HepG2 (cell line): Measurements from ENCODE around the gene ADAD2. TPM values are rescaled to one million over a fixed set of nuclear protein-coding genes. Genes with fewer than 3 reads are reported as not detected.

ENCODE experiments used
- ATAC-seq: fragments of 200-7000 bp; cut with Tn5 transposase; 3 replicates; pipeline ENCODE4 v1.9.1; 2020; ENCODE audit warnings: mild to moderate bottlenecking, moderate library complexity
- BruUV-seq: library from RNA; stranded (reverse); fragments of 400-500 nt; replicated peaks from 2 replicates; lab custom pipeline; 2021; lab: Mats Ljungman, UMichigan
- CTCF ChIA-PET: fragments of 300-600 bp; formaldehyde crosslinking; extraction: SDS; loops from one replicate; lab custom pipeline; 2021; ENCODE audit warnings: low total read pairs, inconsistent platforms, low intra/inter-chr PET ratio; lab: Yijun Ruan, JAX
- POLR2A ChIA-PET: fragments of 350-600 bp; sonication (Branson Sonifier 250); formaldehyde crosslinking; loops from one replicate; lab custom pipeline; 2020; ENCODE audit warnings: antibody characterized with exemption, inconsistent platforms; lab: Yijun Ruan, JAX
- DNase-seq: peaks from one replicate; pipeline ENCODE4 v3.0.0-alpha.2; 2015; ENCODE audit warnings: low spot score
- FAIRE-seq: peaks from 3 replicates; lab custom pipeline; 2011; peaks lifted over from hg19 to GRCh38; lab: Jason Lieb, UNC
- H2AFZ ChIP-seq: one replicate; pipeline ENCODE4 v1.6.1; 2011; ENCODE audit warnings: low read length, inconsistent platforms
- H3K27ac ChIP-seq: fragments of 300-600 bp; 3 replicates; pipeline ENCODE4 v1.8.0; 2011; ENCODE audit warnings: mixed run types, mild to moderate bottlenecking, mixed read lengths, low read length, inconsistent platforms; ENCODE audit not compliant: insufficient read depth; ENCODE audit errors: extremely low read length
- H3K27me3 ChIP-seq, 2 experiments: fragments of 200-600 bp in 1 of 2; 2 replicates in 1 of 2; 3 replicates in 1 of 2; pipeline versions ENCODE4 v1.6.0 to v1.8.0; 2011; ENCODE audit warnings: low read length in 2 of 2, mild to moderate bottlenecking in 2 of 2, moderate library complexity in 2 of 2, inconsistent platforms in 1 of 2; ENCODE audit not compliant: insufficient read depth in 2 of 2, control insufficient read depth in 1 of 2
- H3K36me3 ChIP-seq, 2 experiments: fragments of 200-600 bp in 1 of 2; replicated peaks in 1 of 2; 2 replicates in 1 of 2; 3 replicates in 1 of 2; pipeline versions ENCODE4 v1.5.1 to v1.8.0; 2011; ENCODE audit warnings: low read length in 2 of 2, inconsistent platforms in 1 of 2; ENCODE audit not compliant: insufficient read depth in 2 of 2, control insufficient read depth in 1 of 2
- H3K4me1 ChIP-seq: 2 replicates; pipeline ENCODE4 v1.5.1; 2012; ENCODE audit warnings: low read length, inconsistent platforms; ENCODE audit not compliant: insufficient read depth
- H3K4me2 ChIP-seq: 2 replicates; pipeline ENCODE4 v1.6.0; 2011; ENCODE audit warnings: low read depth, low read length, inconsistent platforms
- H3K4me3 ChIP-seq, 3 experiments: fragments of 200-600 bp in 1 of 3; sonication (generic), shearing (Covaris generic) in 1 of 3; replicated peaks in 1 of 3; 2 replicates each; pipeline ENCODE4 v1.5.1; 2011 to 2016; ENCODE audit warnings: low read length in 3 of 3, inconsistent platforms in 2 of 3, low read depth in 2 of 3, mild to moderate bottlenecking in 2 of 3, control low read depth in 1 of 3, mixed read lengths in 1 of 3; ENCODE audit not compliant: insufficient read depth in 1 of 3
- H3K79me2 ChIP-seq: one replicate; pipeline ENCODE4 v1.6.1; 2011; ENCODE audit warnings: low read length, inconsistent platforms; ENCODE audit not compliant: insufficient read depth
- H3K9ac ChIP-seq: 2 replicates; pipeline ENCODE4 v1.6.0; 2011; ENCODE audit warnings: mild to moderate bottlenecking, low read depth, low read length, inconsistent platforms; ENCODE audit not compliant: insufficient read depth
- H3K9me3 ChIP-seq: 2 replicates; pipeline ENCODE4 v1.5.1; 2012; ENCODE audit warnings: mild to moderate bottlenecking, low read length
- H4K20me1 ChIP-seq: 2 replicates; pipeline ENCODE4 v1.6.0; 2011; ENCODE audit warnings: inconsistent platforms, mild to moderate bottlenecking, low read length, moderate library complexity; ENCODE audit not compliant: insufficient read depth
- AFF4 ChIP-seq: sonication (generic); formaldehyde crosslinking; IDR thresholded peaks from 2 replicates; pipeline ENCODE4 v1.4.0; 2020; ENCODE audit warnings: missing genetic modification reagents
- IRF1 ChIP-seq: sonication (generic); formaldehyde crosslinking; IDR thresholded peaks from 2 replicates; pipeline ENCODE4 v1.4.0; 2020; ENCODE audit warnings: low read depth, mild to moderate bottlenecking, missing genetic modification reagents
- KDM2A ChIP-seq: sonication (generic); formaldehyde crosslinking; IDR thresholded peaks from 2 replicates; pipeline ENCODE4 v1.4.0; 2020; ENCODE audit warnings: low read depth, missing genetic modification reagents, borderline replicate concordance
- REXO4 ChIP-seq: sonication (generic); formaldehyde crosslinking; IDR thresholded peaks from 2 replicates; pipeline ENCODE4 v1.8.0; 2022; ENCODE audit warnings: missing genetic modification reagents, mild to moderate bottlenecking, borderline replicate concordance
- ZBTB26 ChIP-seq: IDR thresholded peaks from 2 replicates; pipeline ENCODE4 v1.6.1; 2016; ENCODE audit warnings: missing compliant biosample characterization, missing genetic modification reagents, borderline replicate concordance
- ZBTB3 ChIP-seq: sonication (generic); formaldehyde crosslinking; IDR thresholded peaks from 2 replicates; pipeline ENCODE4 v1.4.0; 2020; ENCODE audit warnings: low read depth, mild to moderate bottlenecking, moderate library complexity, missing genetic modification reagents, borderline replicate concordance
- ZNF232 ChIP-seq: sonication (generic); formaldehyde crosslinking; IDR thresholded peaks from 2 replicates; pipeline ENCODE4 v1.4.0; 2020; ENCODE audit warnings: missing genetic modification reagents, borderline replicate concordance
- ZNF510 ChIP-seq: sonication (generic); formaldehyde crosslinking; IDR thresholded peaks from 2 replicates; pipeline ENCODE4 v1.4.0; 2020; ENCODE audit warnings: low read depth, mild to moderate bottlenecking, missing genetic modification reagents
- ZNF564 ChIP-seq: sonication (generic); formaldehyde crosslinking; IDR thresholded peaks from 2 replicates; pipeline ENCODE4 v1.8.1; 2023; ENCODE audit warnings: mild to moderate bottlenecking, missing genetic modification reagents
- WGBS: methylation state at CpG from one replicate; pipeline ENCODE4 v1.1.6; 2017; ENCODE audit warnings: low lambda C conversion rate; 5-methylcytosine and 5-hydroxymethylcytosine counted together
- in situ Hi-C: cut with HindIII; loops from 2 replicates; pipeline ENCODE4 v1.10.0; 2017; ENCODE audit warnings: low pct_unique_long_range_greater_than_20kb; ENCODE audit not compliant: extremely low pct_ligation_motif_present
- intact Hi-C: fragments of 100-400 bp; cut with micrococcal nuclease; formaldehyde crosslinking; loops from one replicate; pipeline ENCODE4 v1.10.0; 2022; ENCODE audit not compliant: unreplicated experiment
- polyA plus RNA-seq, 8 experiments: library from polyadenylated mRNA; depleted of rRNA in 3 of 8; stranded (reverse) in 7 of 8; unstranded in 1 of 8; fragments of >200 nt; fragmentation: Illumina TruSeq in 4 of 8; extraction: Trizol in 4 of 8; gene quantifications; 2 replicates each; pipeline versions ENCODE4 v1.2.1 to v1.2.3, GENCODE V29; 2011 to 2016; ENCODE audit warnings: low read depth in 4 of 8, missing spikeins in 1 of 8, mixed read lengths in 1 of 8; ENCODE audit not compliant: insufficient read depth in 1 of 8
- total RNA-seq, 5 experiments: library from RNA; depleted of rRNA; stranded (reverse); fragments of >200 nt; fragmentation: Illumina TruSeq; extraction: Trizol; gene quantifications; 2 replicates each; pipeline ENCODE4 v1.2.3, GENCODE V29; 2016; ENCODE audit warnings: low read depth in 1 of 5

Gene ADAD2
- total and polyA plus RNA-seq, 2 of the 13 experiments (the other 11 are each of a cell fraction or from before 2014, with no cell fraction given): not detected

- TF ChIP-seq ZBTB3 (CRISPR knock-in tag) (no peak), KDM2A (no peak), IRF1 (CRISPR knock-in tag) (no peak), ZBTB26 (CRISPR knock-in tag) (no peak), ZNF564 (CRISPR knock-in tag) (no peak), AFF4 (CRISPR knock-in tag) (no peak), ZNF510 (CRISPR knock-in tag) (no peak), REXO4 (CRISPR knock-in tag) (no peak), ZNF232 (CRISPR knock-in tag) (no peak)
- CTCF ChIA-PET: no interaction called here
- in situ Hi-C loops: no loop called here
- WGBS: 36% methylated on average over 6 of the region's 6 CpGs
- ATAC-seq (no peak), DNase-seq (no peak), FAIRE-seq (no peak)
- Histone ChIP-seq H3K4me1 (peaks cover 5% of the 10 kb centered on the region; the same call in 1 of the 2 replicates), H2AFZ (no peak overlapping the region), H3K27ac (no peak overlapping the region), H3K9me3 (no peaks in the 10 kb centered on the region), H3K36me3 (no peaks in the 10 kb centered on the region), H3K27me3 (peaks cover 4 to 58% of the 10 kb centered on the region in 2 experiments; a peak in 3 of 5 replicates), H3K9ac (no peak overlapping the region), H4K20me1 (no peaks in the 10 kb centered on the region), H3K79me2 (no peaks in the 10 kb centered on the region), H3K4me2 (no peak overlapping the region), H3K4me3 (no peak overlapping the region)
- POLR2A ChIA-PET: no interaction called here
- BruUV-seq: no TSS peak
- intact Hi-C loops: no loop called here
Measured at GRCh38 chr16:84227548-84227947, 36.6 kb downstream of the ADAD2 start.
